A673 (cell line): ENCODE data around the gene GSTK1. TPM values are rescaled to one million over a fixed set of nuclear protein-coding genes. Genes with fewer than 3 reads are reported as not detected.
A peak's percentile ranks its signal among the peaks of the same experiment; 100 is the strongest.

Source experiments
- BruUV-seq: library from RNA; stranded (reverse); fragments of 400-500 nt; replicated peaks from 2 replicates; lab custom pipeline; 2021; lab: Mats Ljungman, UMichigan
- CTCF ChIA-PET: fragments of 300-600 bp; sonication (Branson Sonifier 250); formaldehyde crosslinking; loops from one replicate; lab custom pipeline; 2022; ENCODE audit warnings: antibody characterized with exemption; lab: Charles Lee
- POLR2A ChIA-PET: fragments of 300-600 bp; sonication (Branson Sonifier 250); formaldehyde crosslinking; loops from one replicate; lab custom pipeline; 2022; ENCODE audit warnings: antibody characterized with exemption; ENCODE audit not compliant: low non-redundant PET; lab: Charles Lee
- DNase-seq: peaks from one replicate; pipeline ENCODE4 v3.0.0-alpha.2; 2015; ENCODE audit warnings: low spot score
- H3K27ac ChIP-seq: fragments of 200-600 bp; sonication (generic); 2 replicates; pipeline ENCODE4 v1.5.1; 2016; ENCODE audit warnings: mixed run types, low read depth, mild to moderate bottlenecking, mixed read lengths, antibody characterized with exemption, low read length; ENCODE audit not compliant: poor library complexity, severe bottlenecking
- H3K27me3 ChIP-seq: fragments of 200-600 bp; sonication (generic); replicated peaks from 2 replicates; pipeline ENCODE4 v1.6.1; 2017; ENCODE audit warnings: mixed run types, low read depth, mild to moderate bottlenecking, mixed read lengths, antibody characterized with exemption, low read length; ENCODE audit not compliant: insufficient read depth, poor library complexity
- H3K36me3 ChIP-seq: fragments of 200-600 bp; sonication (generic); 2 replicates; pipeline ENCODE4 v1.6.1; 2016; ENCODE audit warnings: mixed run types, mild to moderate bottlenecking, mixed read lengths, antibody characterized with exemption, low read length; ENCODE audit not compliant: insufficient read depth, poor library complexity, severe bottlenecking
- H3K4me1 ChIP-seq: fragments of 200-600 bp; sonication (generic); 2 replicates; pipeline ENCODE4 v1.6.1; 2017; ENCODE audit warnings: mixed run types, mild to moderate bottlenecking, mixed read lengths, antibody characterized with exemption, low read length; ENCODE audit not compliant: insufficient read depth, poor library complexity, severe bottlenecking
- H3K4me3 ChIP-seq: fragments of 200-600 bp; sonication (generic); 2 replicates; pipeline ENCODE4 v1.5.1; 2016; ENCODE audit warnings: low read depth, mixed run types, mild to moderate bottlenecking, mixed read lengths, low read length; ENCODE audit not compliant: poor library complexity, severe bottlenecking
- H3K9me3 ChIP-seq: fragments of 200-600 bp; sonication (generic); 2 replicates; pipeline ENCODE4 v1.6.1; 2016; ENCODE audit warnings: mixed run types, low read depth, mild to moderate bottlenecking, mixed read lengths, antibody characterized with exemption, low read length; ENCODE audit not compliant: poor library complexity, severe bottlenecking
- EZH2 ChIP-seq: fragments of 200-600 bp; sonication (generic); IDR thresholded peaks from 2 replicates; pipeline ENCODE4 v1.6.1; 2017; ENCODE audit warnings: borderline replicate concordance, low read depth, mild to moderate bottlenecking, mixed read lengths, antibody characterized with exemption, low read length; ENCODE audit not compliant: poor library complexity, severe bottlenecking
- intact Hi-C: fragments of 100-400 bp; cut with micrococcal nuclease; formaldehyde crosslinking; loops from one replicate; pipeline ENCODE4 v1.10.0; 2022; ENCODE audit not compliant: unreplicated experiment
- total RNA-seq: library from RNA; stranded (reverse); gene quantifications from 2 replicates; pipeline ENCODE4 v1.2.3, GENCODE V29; 2021
- TF ChIP-seq, protein P1 (sequence below): fragments of 300-800, 200-600 bp; sonication (generic); conservative IDR thresholded peaks from 2 replicates; pipeline ENCODE4 v1.5.1; 2017; ENCODE audit warnings: low read depth, mild to moderate bottlenecking, antibody characterized with exemption, low read length, moderate library complexity, mixed read lengths

Gene GSTK1
- total RNA-seq, 1 experiment from 2014 or later = 43.1 TPM

DNA sequence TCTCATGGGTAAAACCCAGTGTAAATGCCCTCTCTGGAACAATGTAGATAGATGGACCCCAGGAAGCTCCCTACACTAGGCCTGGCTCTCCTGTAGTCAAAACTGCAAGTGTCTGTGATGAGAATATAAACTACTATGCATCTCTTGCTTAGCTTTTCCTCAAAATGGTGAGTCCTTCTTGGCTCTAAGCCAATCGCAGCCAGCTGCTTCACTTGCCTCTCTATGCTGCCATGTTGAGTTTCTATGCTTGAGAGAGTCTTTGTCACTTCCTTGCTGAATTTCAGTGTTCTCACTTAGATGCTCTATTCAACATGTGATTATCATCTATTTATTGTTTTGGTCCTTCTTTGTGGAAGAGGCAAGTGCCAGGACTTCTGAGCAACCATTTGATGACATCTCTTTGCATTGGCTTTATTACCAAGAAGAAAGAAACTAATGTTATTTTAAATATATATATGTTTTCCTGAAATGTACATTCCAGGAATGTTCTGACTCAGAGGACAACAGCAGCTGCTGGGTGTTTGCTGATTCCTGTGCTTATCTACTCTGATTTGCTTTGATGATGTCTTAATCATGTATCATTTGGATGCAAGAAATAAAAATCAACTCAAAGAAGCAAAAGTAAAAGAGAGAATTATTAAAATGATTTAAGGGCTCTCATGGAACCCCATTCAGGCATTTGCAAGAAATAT is 24.8 kb upstream of the GSTK1 start:
- intact Hi-C loops = no loop called here
- Histone ChIP-seq H3K36me3 (no peaks in the 10 kb centered on the region), H3K27ac (no peak overlapping the region), H3K9me3 (no peaks in the 10 kb centered on the region), H3K4me3 (no peak overlapping the region), H3K27me3 (no peaks in the 10 kb centered on the region), H3K4me1 (peaks cover 4% of the 10 kb centered on the region)
- CTCF ChIA-PET = no interaction called here
- TF ChIP-seq, protein P1, sequence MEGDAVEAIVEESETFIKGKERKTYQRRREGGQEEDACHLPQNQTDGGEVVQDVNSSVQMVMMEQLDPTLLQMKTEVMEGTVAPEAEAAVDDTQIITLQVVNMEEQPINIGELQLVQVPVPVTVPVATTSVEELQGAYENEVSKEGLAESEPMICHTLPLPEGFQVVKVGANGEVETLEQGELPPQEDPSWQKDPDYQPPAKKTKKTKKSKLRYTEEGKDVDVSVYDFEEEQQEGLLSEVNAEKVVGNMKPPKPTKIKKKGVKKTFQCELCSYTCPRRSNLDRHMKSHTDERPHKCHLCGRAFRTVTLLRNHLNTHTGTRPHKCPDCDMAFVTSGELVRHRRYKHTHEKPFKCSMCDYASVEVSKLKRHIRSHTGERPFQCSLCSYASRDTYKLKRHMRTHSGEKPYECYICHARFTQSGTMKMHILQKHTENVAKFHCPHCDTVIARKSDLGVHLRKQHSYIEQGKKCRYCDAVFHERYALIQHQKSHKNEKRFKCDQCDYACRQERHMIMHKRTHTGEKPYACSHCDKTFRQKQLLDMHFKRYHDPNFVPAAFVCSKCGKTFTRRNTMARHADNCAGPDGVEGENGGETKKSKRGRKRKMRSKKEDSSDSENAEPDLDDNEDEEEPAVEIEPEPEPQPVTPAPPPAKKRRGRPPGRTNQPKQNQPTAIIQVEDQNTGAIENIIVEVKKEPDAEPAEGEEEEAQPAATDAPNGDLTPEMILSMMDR = no peak
- TF ChIP-seq EZH2 = no peak
- BruUV-seq = no TSS peak
- DNase-seq = no peak
- POLR2A ChIA-PET = no interaction called here

DNA sequence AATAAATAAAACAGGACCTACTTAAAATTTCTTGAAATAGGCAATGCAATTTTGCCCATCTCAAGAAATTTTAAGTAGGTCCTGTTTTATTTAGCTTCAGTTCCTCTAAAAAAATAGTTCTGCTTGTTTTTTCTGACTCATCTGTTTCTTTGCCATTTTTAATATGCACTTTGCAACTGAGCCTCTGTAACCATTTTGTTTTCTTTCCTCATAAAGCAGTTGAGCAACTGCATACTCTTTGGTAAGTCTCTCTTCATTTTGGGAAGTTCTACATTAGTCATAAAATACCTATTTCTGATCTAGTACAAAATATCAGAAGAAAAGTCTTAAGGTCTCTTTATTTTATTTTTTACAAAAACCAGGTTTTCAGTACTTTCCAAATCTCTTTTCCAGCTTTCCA is 23.4 kb upstream of the GSTK1 start:
- no TSS peak for BruUV-seq
- H3K4me1 ChIP-seq = peaks cover 4% of the 10 kb centered on the region
- no peaks in the 10 kb centered on the region for H3K9me3 ChIP-seq
- TF ChIP-seq, protein P1 = no peak
- no peak for TF ChIP-seq EZH2
- no peak overlapping the region for H3K4me3 ChIP-seq
- ChIA-PET CTCF (interaction anchor here (0.7 to 1.5 kb wide), 3 partner anchors 23 to 56 kb away, joined by 3 to 6 read pairs (median 4); partner anchors contain the start of genes CASP2 and GSTK1), POLR2A (no interaction called here)
- no peak for DNase-seq
- H3K27ac ChIP-seq = no peak overlapping the region
- intact Hi-C loops = loop anchor here (1.0 to 2.0 kb wide), 4 partner anchors 57 to 176 kb away; no protein-coding TSS in a partner anchor
- no peaks in the 10 kb centered on the region for H3K36me3 ChIP-seq
- no peaks in the 10 kb centered on the region for H3K27me3 ChIP-seq

DNA sequence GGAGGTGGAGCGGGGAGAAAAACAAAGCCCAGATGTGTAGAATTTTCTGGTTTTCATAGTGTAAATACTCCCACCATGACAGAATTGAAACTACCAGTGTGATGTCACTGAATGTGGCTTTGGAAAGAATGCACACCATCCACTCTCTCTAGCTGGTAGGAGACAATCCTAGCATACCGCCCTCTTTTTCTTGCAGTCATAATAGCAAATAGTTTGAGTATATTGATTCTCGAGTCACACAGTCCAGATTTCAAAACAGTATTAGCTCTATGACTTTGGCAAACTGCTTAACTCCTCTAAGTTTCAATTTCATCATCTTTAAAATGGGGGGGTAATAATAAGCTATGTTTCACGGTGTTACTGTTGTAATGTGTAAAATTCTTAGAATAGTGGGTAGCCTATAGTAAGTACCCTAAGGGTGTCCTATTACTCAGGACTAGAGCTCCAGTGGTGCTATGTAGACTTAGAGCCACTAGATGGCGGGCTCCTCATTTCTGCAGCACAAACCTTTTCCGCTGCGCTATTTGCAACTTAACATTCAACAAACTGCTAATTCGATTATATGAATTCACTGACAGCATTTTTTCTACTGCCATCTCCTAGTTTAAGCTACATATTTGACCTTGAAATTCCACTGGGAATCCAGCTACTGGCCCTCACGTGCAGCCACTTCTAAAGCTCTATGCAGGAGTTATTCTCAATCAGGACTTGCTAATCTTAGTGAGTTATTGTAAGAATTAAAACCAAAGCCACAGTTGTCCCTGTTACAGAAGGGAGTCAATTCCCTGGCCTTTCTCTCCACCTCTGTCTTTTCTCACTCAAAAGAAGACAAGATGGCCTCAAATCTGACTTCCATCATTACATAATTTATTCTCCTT is 22.7 kb upstream of the GSTK1 start:
- peak; percentile 86 for DNase-seq
- POLR2A ChIA-PET = no interaction called here
- intact Hi-C loops = loop anchor here (1.0 to 2.0 kb wide), 4 partner anchors 56 to 176 kb away; no protein-coding TSS in a partner anchor

More for the DNA sequence above, 22.7 kb upstream of the GSTK1 start:
- peaks cover 6% of the 10 kb centered on the region for H3K4me1 ChIP-seq
- no peak overlapping the region for H3K4me3 ChIP-seq
- no peak overlapping the region for H3K27ac ChIP-seq
- H3K27me3 ChIP-seq = no peaks in the 10 kb centered on the region
- TF ChIP-seq, protein P1 = peak; percentile 96
- no peak for TF ChIP-seq EZH2
- no peaks in the 10 kb centered on the region for H3K36me3 ChIP-seq
- no TSS peak for BruUV-seq
- CTCF ChIA-PET = interaction anchor here (0.5 to 1.5 kb wide), 12 partner anchors 11 to 188 kb away, joined by 3 to 12 read pairs (median 4); partner anchors contain the start of genes CASP2 and GSTK1
- no peaks in the 10 kb centered on the region for H3K9me3 ChIP-seq
